ENCODE data around the gene SFPQ.
A peak's percentile ranks its signal among the peaks of the same experiment; 100 is the strongest.
"Not testable (repeated sequence)": the region's sequence is repeated elsewhere in the genome, so short reads cannot be mapped to it uniquely, and the experiment has no call there.

The SFPQ gene

GRCh38 chr1:35192853-35193664 is at the start of gene SFPQ:
SFPQ (minus strand) TSS chr1:35193145; CDS start chr1:35193049, 96 bp downstream.
- TF ChIP-seq, protein P1, sequence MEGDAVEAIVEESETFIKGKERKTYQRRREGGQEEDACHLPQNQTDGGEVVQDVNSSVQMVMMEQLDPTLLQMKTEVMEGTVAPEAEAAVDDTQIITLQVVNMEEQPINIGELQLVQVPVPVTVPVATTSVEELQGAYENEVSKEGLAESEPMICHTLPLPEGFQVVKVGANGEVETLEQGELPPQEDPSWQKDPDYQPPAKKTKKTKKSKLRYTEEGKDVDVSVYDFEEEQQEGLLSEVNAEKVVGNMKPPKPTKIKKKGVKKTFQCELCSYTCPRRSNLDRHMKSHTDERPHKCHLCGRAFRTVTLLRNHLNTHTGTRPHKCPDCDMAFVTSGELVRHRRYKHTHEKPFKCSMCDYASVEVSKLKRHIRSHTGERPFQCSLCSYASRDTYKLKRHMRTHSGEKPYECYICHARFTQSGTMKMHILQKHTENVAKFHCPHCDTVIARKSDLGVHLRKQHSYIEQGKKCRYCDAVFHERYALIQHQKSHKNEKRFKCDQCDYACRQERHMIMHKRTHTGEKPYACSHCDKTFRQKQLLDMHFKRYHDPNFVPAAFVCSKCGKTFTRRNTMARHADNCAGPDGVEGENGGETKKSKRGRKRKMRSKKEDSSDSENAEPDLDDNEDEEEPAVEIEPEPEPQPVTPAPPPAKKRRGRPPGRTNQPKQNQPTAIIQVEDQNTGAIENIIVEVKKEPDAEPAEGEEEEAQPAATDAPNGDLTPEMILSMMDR (IDR thresholded peaks at IDR 0.05; ENCODE audit: low read depth, low read length, missing control alignments) = no peak
- H3K27me3 ChIP-seq (replicated peaks) = no peaks in the 10 kb centered on the region
- H3K27ac ChIP-seq = peak within 1 kb of the TSS; percentile 90
- peak; percentile 99 for DNase-seq
- in situ Hi-C loops (cut with HindIII; ENCODE audit: low pct_ligation_motif_present, low sequenced_read_pairs) = no loop called here
- peak within 1 kb of the TSS; percentile 96 for H3K4me3 ChIP-seq (ENCODE audit: low read depth, low read length)
- peaks cover 43% of the 10 kb centered on the region for H3K36me3 ChIP-seq (replicated peaks)

- H3K27me3 ChIP-seq (replicated peaks); H3K27ac ChIP-seq; H3K4me3 ChIP-seq (ENCODE audit: low read depth, low read length); H3K36me3 ChIP-seq (replicated peaks); in situ Hi-C loops (cut with HindIII; ENCODE audit: low pct_ligation_motif_present, low sequenced_read_pairs); DNase-seq: not testable (repeated sequence)
Measured at GRCh38 chr1:35236772-35237171, 43.8 kb upstream of the SFPQ start.

GRCh38 chr1:35231287-35231686 is 38.3 kb upstream of the SFPQ start:
- DNase-seq = no peak
- in situ Hi-C loops (cut with HindIII; ENCODE audit: low pct_ligation_motif_present, low sequenced_read_pairs) = no loop called here
- H3K27ac ChIP-seq = no peak overlapping the region
- H3K36me3 ChIP-seq (replicated peaks) = no peaks in the 10 kb centered on the region
- H3K4me3 ChIP-seq (ENCODE audit: low read depth, low read length) = no peak overlapping the region
- TF ChIP-seq, protein P1 (IDR thresholded peaks at IDR 0.05; ENCODE audit: low read depth, low read length, missing control alignments) = no peak
- H3K27me3 ChIP-seq (replicated peaks) = no peaks in the 10 kb centered on the region

- H3K4me3 ChIP-seq (ENCODE audit: low read depth, low read length) = no peak overlapping the region
- in situ Hi-C loops (cut with HindIII; ENCODE audit: low pct_ligation_motif_present, low sequenced_read_pairs) = no loop called here
- no peaks in the 10 kb centered on the region for H3K27me3 ChIP-seq (replicated peaks)
- H3K36me3 ChIP-seq (replicated peaks) = no peaks in the 10 kb centered on the region
- no peak overlapping the region for H3K27ac ChIP-seq
- no peak for DNase-seq
- TF ChIP-seq, protein P1 (IDR thresholded peaks at IDR 0.05; ENCODE audit: low read depth, low read length, missing control alignments) = no peak
Measured at GRCh38 chr1:35229587-35230360, 36.8 kb upstream of the SFPQ start.

DNA sequence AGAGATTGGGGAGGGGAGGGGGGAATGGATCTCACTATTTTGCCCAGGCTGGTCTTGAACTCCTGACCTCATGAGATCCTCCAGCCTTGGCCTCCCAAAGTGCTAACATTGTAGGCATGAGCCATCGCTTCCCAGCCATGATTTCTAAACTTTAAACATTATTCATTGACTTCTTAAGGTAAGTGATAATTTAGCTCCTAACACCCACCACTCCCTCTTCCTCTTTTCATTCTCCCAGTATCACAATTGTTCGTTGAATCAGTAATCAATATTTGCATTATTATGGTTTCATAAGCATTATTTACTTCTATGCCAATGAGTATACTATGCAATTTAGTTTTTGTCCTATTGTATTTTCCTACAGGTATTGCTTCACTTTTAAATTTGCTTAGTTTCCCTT is 33.6 kb upstream of the SFPQ start:
- Histone ChIP-seq H3K27me3 (replicated peaks) (no peaks in the 10 kb centered on the region), H3K4me3 (ENCODE audit: low read depth, low read length) (no peak overlapping the region), H3K36me3 (replicated peaks) (no peaks in the 10 kb centered on the region), H3K27ac (no peak overlapping the region)
- in situ Hi-C loops (cut with HindIII; ENCODE audit: low pct_ligation_motif_present, low sequenced_read_pairs) = no loop called here
- TF ChIP-seq, protein P1 (IDR thresholded peaks at IDR 0.05; ENCODE audit: low read depth, low read length, missing control alignments) = no peak
- DNase-seq = no peak

DNA sequence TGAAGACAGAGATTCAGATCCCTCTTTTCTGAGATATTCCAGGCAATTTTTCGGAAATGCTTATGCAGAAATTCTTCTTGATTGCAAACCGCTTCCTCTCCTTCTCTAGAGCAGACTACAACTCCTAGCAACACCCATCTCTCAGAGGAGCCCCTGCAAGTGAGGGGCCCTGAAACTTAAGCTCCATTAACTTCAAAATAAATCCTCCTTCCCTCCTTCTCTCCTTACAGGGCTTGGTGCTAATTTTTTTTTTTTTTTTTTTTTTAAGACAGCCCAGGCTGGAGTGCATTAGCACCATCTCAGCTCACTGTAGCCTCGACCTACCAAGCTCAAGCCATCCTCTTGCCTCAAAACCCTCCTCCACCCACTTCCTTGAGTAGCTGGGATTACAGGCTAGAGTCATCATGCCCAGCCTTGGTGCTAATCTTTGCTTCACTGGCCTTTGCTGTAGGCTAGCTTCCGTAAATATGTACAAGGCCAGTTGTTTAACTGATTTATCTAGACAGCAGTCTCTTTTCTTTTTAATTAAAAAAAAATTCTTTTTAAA is 30.2 kb upstream of the SFPQ start:
- DNase-seq = no peak
- in situ Hi-C loops (cut with HindIII; ENCODE audit: low pct_ligation_motif_present, low sequenced_read_pairs) = no loop called here
- TF ChIP-seq, protein P1 (IDR thresholded peaks at IDR 0.05; ENCODE audit: low read depth, low read length, missing control alignments) = no peak
- H3K27me3 ChIP-seq (replicated peaks) = no peaks in the 10 kb centered on the region
- H3K27ac ChIP-seq = no peak overlapping the region
- H3K4me3 ChIP-seq (ENCODE audit: low read depth, low read length) = no peak overlapping the region
- no peaks in the 10 kb centered on the region for H3K36me3 ChIP-seq (replicated peaks)

Data from brain microvascular endothelial cell (primary cell).